Measurements from ENCODE around the gene NDUFV3.

Gene NDUFV3

DNA sequence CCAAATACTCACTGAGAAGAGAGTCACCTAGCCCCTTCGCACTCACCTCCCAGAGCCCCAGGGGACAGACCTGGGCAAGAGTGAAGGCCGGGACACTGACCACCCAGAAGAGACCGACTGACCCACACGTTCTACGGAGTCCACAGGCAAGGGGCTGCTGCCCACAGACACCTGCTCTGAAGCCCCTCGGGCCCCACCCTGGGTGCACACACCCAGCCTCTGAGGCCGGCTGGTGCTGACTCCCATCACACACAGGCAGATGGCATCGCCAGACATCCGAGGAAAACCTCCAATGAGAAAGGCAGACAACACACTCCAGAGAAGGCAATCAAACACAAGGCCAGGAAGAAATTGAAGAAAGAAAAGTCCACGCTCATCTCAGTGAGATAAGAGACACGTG lies 35.9 kb upstream of the NDUFV3 start:
- H3K4me1 ChIP-seq (ENCODE audit: control insufficient read depth in 2 of 2, insufficient read depth in 2 of 2, low read length in 2 of 2), result no peaks in the 10 kb centered on the region
- H3K9me3 ChIP-seq (ENCODE audit: control insufficient read depth in 2 of 2, low read length in 2 of 2), result no peaks in the 10 kb centered on the region
- no peak overlapping the region for H3K27ac ChIP-seq (ENCODE audit: low read depth in 2 of 2, low read length in 2 of 2)
- H3K4me3 ChIP-seq (ENCODE audit: low read length in 2 of 2), result no peak overlapping the region
- H3K27me3 ChIP-seq (ENCODE audit: control insufficient read depth in 2 of 2, insufficient read depth in 2 of 2, low read length in 2 of 2), result no peaks in the 10 kb centered on the region
- no peak overlapping the region for H3K9ac ChIP-seq (ENCODE audit: low read depth in 1 of 2, low read length in 2 of 2)
- peaks cover 55 to 71% of the 10 kb centered on the region in 2 donors for H3K36me3 ChIP-seq (ENCODE audit: control insufficient read depth in 2 of 2, insufficient read depth in 2 of 2, low read length in 2 of 2)

DNA sequence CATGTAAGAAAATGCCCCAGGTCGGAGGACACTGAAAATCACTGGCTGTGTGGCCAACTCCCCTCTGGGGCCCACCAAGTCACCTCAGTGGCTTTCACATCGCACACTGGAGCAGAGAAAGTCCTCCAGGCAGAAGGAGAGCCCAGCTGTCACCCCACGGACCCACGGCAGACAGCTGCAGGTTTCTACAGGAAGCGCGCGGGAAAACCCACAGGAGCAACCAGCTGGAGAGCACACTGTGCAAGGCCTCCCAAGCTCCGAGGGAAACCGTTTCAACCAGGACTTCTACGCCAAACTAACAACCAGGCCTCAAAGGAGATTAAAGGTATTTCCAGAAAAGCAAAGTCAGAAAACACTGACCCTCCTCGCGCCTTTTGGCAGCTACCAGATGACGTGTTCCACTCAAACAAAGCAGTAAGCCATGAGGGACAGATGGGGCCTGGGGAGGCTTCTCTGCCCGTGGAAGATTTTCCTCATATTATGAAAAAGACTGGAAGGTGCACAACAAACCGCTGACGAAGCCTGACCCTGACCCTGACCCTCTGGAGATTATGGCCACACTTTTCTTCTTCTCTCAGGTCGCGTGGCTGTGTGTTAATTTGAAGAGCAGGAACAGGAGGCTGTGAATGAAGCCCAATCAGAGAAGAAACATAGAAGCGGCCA lies 34.8 kb upstream of the NDUFV3 start:
- no peak overlapping the region for H3K4me3 ChIP-seq (ENCODE audit: low read length in 2 of 2)
- H3K27ac ChIP-seq (ENCODE audit: low read depth in 2 of 2, low read length in 2 of 2), result no peak overlapping the region
- H3K9me3 ChIP-seq (ENCODE audit: control insufficient read depth in 2 of 2, low read length in 2 of 2), result no peaks in the 10 kb centered on the region
- H3K27me3 ChIP-seq (ENCODE audit: control insufficient read depth in 2 of 2, insufficient read depth in 2 of 2, low read length in 2 of 2), result no peaks in the 10 kb centered on the region
- no peak overlapping the region for H3K9ac ChIP-seq (ENCODE audit: low read depth in 1 of 2, low read length in 2 of 2)
- H3K36me3 ChIP-seq (ENCODE audit: control insufficient read depth in 2 of 2, insufficient read depth in 2 of 2, low read length in 2 of 2), result peaks cover 61 to 74% of the 10 kb centered on the region in 2 donors
- H3K4me1 ChIP-seq (ENCODE audit: control insufficient read depth in 2 of 2, insufficient read depth in 2 of 2, low read length in 2 of 2), result no peaks in the 10 kb centered on the region

GRCh38 chr21:42858957-42859890 lies 33.9 kb upstream of the NDUFV3 start:
- Histone ChIP-seq H3K27me3 (ENCODE audit: control insufficient read depth in 2 of 2, insufficient read depth in 2 of 2, low read length in 2 of 2) (no peaks in the 10 kb centered on the region), H3K36me3 (ENCODE audit: control insufficient read depth in 2 of 2, insufficient read depth in 2 of 2, low read length in 2 of 2) (peaks cover 54 to 67% of the 10 kb centered on the region in 2 donors), H3K9me3 (ENCODE audit: control insufficient read depth in 2 of 2, low read length in 2 of 2) (no peaks in the 10 kb centered on the region), H3K4me1 (ENCODE audit: control insufficient read depth in 2 of 2, insufficient read depth in 2 of 2, low read length in 2 of 2) (no peaks in the 10 kb centered on the region), H3K27ac (ENCODE audit: low read depth in 2 of 2, low read length in 2 of 2) (no peak overlapping the region), H3K4me3 (ENCODE audit: low read length in 2 of 2) (no peak overlapping the region), H3K9ac (ENCODE audit: low read depth in 1 of 2, low read length in 2 of 2) (no peak overlapping the region)

DNA sequence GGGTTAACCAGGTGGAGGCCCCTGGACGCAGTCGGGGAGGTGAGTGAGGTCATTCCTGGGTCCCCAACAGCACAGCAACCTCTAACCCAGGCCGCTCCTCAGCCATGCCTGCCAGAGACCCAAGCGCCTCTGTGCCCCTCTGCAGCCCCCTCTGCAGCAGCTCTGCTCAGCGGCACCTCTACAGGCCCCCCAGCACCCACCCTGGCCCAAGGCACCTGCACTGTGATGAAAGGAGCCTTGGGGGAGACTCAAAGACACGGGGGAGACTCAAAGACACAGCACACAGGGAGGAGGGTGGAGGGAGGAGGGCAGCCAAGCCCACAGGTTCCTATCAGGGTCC lies 33.2 kb upstream of the NDUFV3 start:
- peaks cover 47 to 66% of the 10 kb centered on the region in 2 donors for H3K36me3 ChIP-seq (ENCODE audit: control insufficient read depth in 2 of 2, insufficient read depth in 2 of 2, low read length in 2 of 2)
- H3K27me3 ChIP-seq (ENCODE audit: control insufficient read depth in 2 of 2, insufficient read depth in 2 of 2, low read length in 2 of 2), result no peaks in the 10 kb centered on the region
- H3K9me3 ChIP-seq (ENCODE audit: control insufficient read depth in 2 of 2, low read length in 2 of 2), result no peaks in the 10 kb centered on the region
- no peak overlapping the region for H3K9ac ChIP-seq (ENCODE audit: low read depth in 1 of 2, low read length in 2 of 2)
- H3K4me3 ChIP-seq (ENCODE audit: low read length in 2 of 2), result no peak overlapping the region
- no peaks in the 10 kb centered on the region for H3K4me1 ChIP-seq (ENCODE audit: control insufficient read depth in 2 of 2, insufficient read depth in 2 of 2, low read length in 2 of 2)
- H3K27ac ChIP-seq (ENCODE audit: low read depth in 2 of 2, low read length in 2 of 2), result no peak overlapping the region

GRCh38 chr21:42860345-42860744 lies 32.8 kb upstream of the NDUFV3 start:
- H3K9me3 ChIP-seq (ENCODE audit: control insufficient read depth in 2 of 2, low read length in 2 of 2), result no peaks in the 10 kb centered on the region
- H3K36me3 ChIP-seq (ENCODE audit: control insufficient read depth in 2 of 2, insufficient read depth in 2 of 2, low read length in 2 of 2), result peaks cover 44 to 61% of the 10 kb centered on the region in 2 donors
- no peak overlapping the region for H3K9ac ChIP-seq (ENCODE audit: low read depth in 1 of 2, low read length in 2 of 2)
- H3K27ac ChIP-seq (ENCODE audit: low read depth in 2 of 2, low read length in 2 of 2), result no peak overlapping the region
- no peak overlapping the region for H3K4me3 ChIP-seq (ENCODE audit: low read length in 2 of 2)
- H3K27me3 ChIP-seq (ENCODE audit: control insufficient read depth in 2 of 2, insufficient read depth in 2 of 2, low read length in 2 of 2), result no peaks in the 10 kb centered on the region
- no peaks in the 10 kb centered on the region for H3K4me1 ChIP-seq (ENCODE audit: control insufficient read depth in 2 of 2, insufficient read depth in 2 of 2, low read length in 2 of 2)

- Histone ChIP-seq H3K4me1 (ENCODE audit: control insufficient read depth in 2 of 2, insufficient read depth in 2 of 2, low read length in 2 of 2) (no peaks in the 10 kb centered on the region), H3K27me3 (ENCODE audit: control insufficient read depth in 2 of 2, insufficient read depth in 2 of 2, low read length in 2 of 2) (no peaks in the 10 kb centered on the region), H3K9ac (ENCODE audit: low read depth in 1 of 2, low read length in 2 of 2) (no peak overlapping the region), H3K4me3 (ENCODE audit: low read length in 2 of 2) (no peak overlapping the region), H3K36me3 (ENCODE audit: control insufficient read depth in 2 of 2, insufficient read depth in 2 of 2, low read length in 2 of 2) (peaks cover 33 to 57% of the 10 kb centered on the region in 2 donors), H3K27ac (ENCODE audit: low read depth in 2 of 2, low read length in 2 of 2) (no peak overlapping the region), H3K9me3 (ENCODE audit: control insufficient read depth in 2 of 2, low read length in 2 of 2) (no peaks in the 10 kb centered on the region)
Measured at GRCh38 chr21:42861311-42861847, 31.7 kb upstream of the NDUFV3 start.

DNA sequence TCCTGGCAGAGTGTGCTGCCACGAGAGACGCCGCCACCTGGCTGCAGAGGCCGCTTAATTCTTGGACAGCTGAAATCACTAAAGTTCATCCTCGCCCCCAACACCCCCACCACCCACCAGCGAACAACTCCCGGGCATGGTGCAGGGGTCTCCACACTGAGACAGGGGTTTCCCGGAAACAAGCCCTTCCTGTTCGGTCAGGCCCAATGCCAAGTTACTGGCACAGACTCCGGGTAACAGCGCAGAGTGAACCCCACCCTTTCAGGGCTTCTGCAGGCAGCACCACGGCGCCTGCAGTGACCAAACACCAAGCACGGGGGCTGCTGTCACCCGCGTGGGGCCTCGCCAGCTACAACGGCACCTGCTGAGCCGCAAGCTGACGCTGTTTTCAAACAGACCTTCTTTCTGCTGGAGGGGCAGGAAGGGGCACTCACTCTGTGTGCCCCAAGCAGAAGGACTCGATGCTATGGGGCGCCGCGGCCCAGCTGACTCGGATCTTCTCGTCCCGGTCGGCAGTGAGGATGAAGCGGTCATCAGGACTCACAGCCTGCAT lies 31.2 kb upstream of the NDUFV3 start:
- Histone ChIP-seq H3K4me3 (ENCODE audit: low read length in 2 of 2) (no peak overlapping the region), H3K27ac (ENCODE audit: low read depth in 2 of 2, low read length in 2 of 2) (no peak overlapping the region), H3K4me1 (ENCODE audit: control insufficient read depth in 2 of 2, insufficient read depth in 2 of 2, low read length in 2 of 2) (no peaks in the 10 kb centered on the region), H3K9ac (ENCODE audit: low read depth in 1 of 2, low read length in 2 of 2) (no peak overlapping the region), H3K36me3 (ENCODE audit: control insufficient read depth in 2 of 2, insufficient read depth in 2 of 2, low read length in 2 of 2) (peaks cover 33 to 56% of the 10 kb centered on the region in 2 donors), H3K9me3 (ENCODE audit: control insufficient read depth in 2 of 2, low read length in 2 of 2) (no peaks in the 10 kb centered on the region), H3K27me3 (ENCODE audit: control insufficient read depth in 2 of 2, insufficient read depth in 2 of 2, low read length in 2 of 2) (no peaks in the 10 kb centered on the region)

DNA sequence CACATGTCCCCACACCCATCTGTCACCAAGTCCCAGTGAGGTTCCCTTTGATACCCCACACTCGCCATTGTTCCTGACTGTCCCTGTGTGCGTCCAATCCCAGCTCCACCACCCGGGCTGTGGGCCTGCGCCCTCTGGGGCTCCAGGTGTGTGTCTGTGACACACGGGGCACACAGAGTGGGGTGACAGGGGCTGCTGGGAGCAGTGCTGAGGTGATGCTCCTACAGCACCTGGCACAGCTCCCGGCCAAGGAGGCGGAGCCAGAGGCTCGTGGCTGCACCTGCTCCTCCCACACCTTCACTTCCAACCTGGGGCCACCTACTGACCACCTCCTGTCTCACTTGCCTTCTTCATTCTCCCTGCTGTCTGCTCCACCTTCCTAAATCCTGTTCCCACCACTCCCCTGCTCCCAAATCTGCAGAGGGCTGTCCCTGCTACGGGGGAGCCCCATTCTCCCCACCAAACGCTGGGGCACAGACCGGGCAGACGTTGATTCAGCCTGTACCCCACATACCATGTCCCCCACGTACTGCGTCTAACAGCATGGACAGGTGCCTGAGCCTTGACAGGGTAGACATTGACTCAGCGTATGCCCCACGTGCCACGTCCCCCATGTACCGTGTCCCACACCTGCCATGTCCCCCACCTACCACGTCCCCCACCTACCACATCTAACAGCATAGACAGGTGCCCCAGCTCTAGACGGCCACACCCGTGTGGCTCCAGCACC lies 30.2 kb upstream of the NDUFV3 start:
- Histone ChIP-seq H3K27me3 (ENCODE audit: control insufficient read depth in 2 of 2, insufficient read depth in 2 of 2, low read length in 2 of 2) (no peaks in the 10 kb centered on the region), H3K36me3 (ENCODE audit: control insufficient read depth in 2 of 2, insufficient read depth in 2 of 2, low read length in 2 of 2) (peaks cover 29 to 56% of the 10 kb centered on the region in 2 donors), H3K27ac (ENCODE audit: low read depth in 2 of 2, low read length in 2 of 2) (no peak overlapping the region), H3K9ac (ENCODE audit: low read depth in 1 of 2, low read length in 2 of 2) (no peak overlapping the region), H3K4me3 (ENCODE audit: low read length in 2 of 2) (no peak overlapping the region), H3K9me3 (ENCODE audit: control insufficient read depth in 2 of 2, low read length in 2 of 2) (no peaks in the 10 kb centered on the region), H3K4me1 (ENCODE audit: control insufficient read depth in 2 of 2, insufficient read depth in 2 of 2, low read length in 2 of 2) (no peaks in the 10 kb centered on the region)

GRCh38 chr21:42863504-42863870 lies 29.6 kb upstream of the NDUFV3 start:
- no peak overlapping the region for H3K9ac ChIP-seq (ENCODE audit: low read depth in 1 of 2, low read length in 2 of 2)
- no peak overlapping the region for H3K4me3 ChIP-seq (ENCODE audit: low read length in 2 of 2)
- no peaks in the 10 kb centered on the region for H3K4me1 ChIP-seq (ENCODE audit: control insufficient read depth in 2 of 2, insufficient read depth in 2 of 2, low read length in 2 of 2)
- no peaks in the 10 kb centered on the region for H3K27me3 ChIP-seq (ENCODE audit: control insufficient read depth in 2 of 2, insufficient read depth in 2 of 2, low read length in 2 of 2)
- H3K9me3 ChIP-seq (ENCODE audit: control insufficient read depth in 2 of 2, low read length in 2 of 2), result no peaks in the 10 kb centered on the region
- peaks cover 27 to 58% of the 10 kb centered on the region in 2 donors for H3K36me3 ChIP-seq (ENCODE audit: control insufficient read depth in 2 of 2, insufficient read depth in 2 of 2, low read length in 2 of 2)
- H3K27ac ChIP-seq (ENCODE audit: low read depth in 2 of 2, low read length in 2 of 2), result no peak overlapping the region

Measured in mucosa of rectum (tissue), 2 donors.